Astrocyte of the cerebellum (primary cell): Measurements from ENCODE around the gene LSM8.
"Not testable (repeated sequence)": the region's sequence is repeated elsewhere in the genome, so short reads cannot be mapped to it uniquely, and the experiment has no call there.

Source experiments
- DNase-seq: peaks from one replicate; pipeline ENCODE4 v3.0.0-alpha.2; 2011; ENCODE audit warnings: low read depth
- H3K4me3 ChIP-seq: 2 replicates; pipeline ENCODE4 v1.5.1; 2011; ENCODE audit warnings: mild to moderate bottlenecking, low read depth, low read length, moderate library complexity
- CTCF ChIP-seq: IDR thresholded peaks from 2 replicates; pipeline ENCODE4 v1.5.1; 2012; ENCODE audit warnings: low read length, low read depth, moderate library complexity, mild to moderate bottlenecking; ENCODE audit errors: missing control alignments
- in situ Hi-C: cut with HindIII; loops from 2 replicates; pipeline ENCODE4 v1.10.0; 2017; ENCODE audit warnings: low sequenced_read_pairs

Gene LSM8

GRCh38 chr7:118183786-118184564 is at the start of gene LSM8:
TSS of gene LSM8 (plus strand) at chr7:118184164. CDS start at chr7:118184224, 60 bp downstream.
- in situ Hi-C loops: no loop called here
- peak within 1 kb of the TSS; percentile 59 for H3K4me3 ChIP-seq
- peak; percentile 98 for DNase-seq
- no peak for TF ChIP-seq CTCF

DNA sequence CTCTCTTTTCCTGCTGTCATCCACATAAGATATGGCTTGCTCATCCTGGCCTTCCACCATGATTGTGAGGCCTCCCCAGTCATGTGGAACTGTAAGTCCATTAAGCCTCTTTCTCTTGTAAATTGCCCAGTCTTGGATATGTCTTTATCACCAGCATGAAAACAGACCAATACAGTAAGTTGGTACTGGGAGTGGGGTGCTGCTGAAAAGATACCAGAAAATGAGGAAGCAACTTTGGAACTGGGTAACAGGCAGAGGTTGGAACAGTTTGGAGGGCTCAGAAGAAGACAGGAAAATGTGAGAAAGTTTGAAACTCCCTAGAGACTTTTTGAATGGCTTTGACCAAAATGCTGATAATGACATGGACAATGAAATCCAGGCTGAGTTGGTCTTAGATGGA is 49.5 kb upstream of the LSM8 start:
- DNase-seq, in situ Hi-C loops, H3K4me3 ChIP-seq: not testable (repeated sequence)

- DNase-seq: peak; percentile 15
- H3K4me3 ChIP-seq: no peak overlapping the region
- no peak for TF ChIP-seq CTCF
- in situ Hi-C loops: no loop called here
Observed at GRCh38 chr7:118140468-118140867, 43.5 kb upstream of the LSM8 start.

DNA sequence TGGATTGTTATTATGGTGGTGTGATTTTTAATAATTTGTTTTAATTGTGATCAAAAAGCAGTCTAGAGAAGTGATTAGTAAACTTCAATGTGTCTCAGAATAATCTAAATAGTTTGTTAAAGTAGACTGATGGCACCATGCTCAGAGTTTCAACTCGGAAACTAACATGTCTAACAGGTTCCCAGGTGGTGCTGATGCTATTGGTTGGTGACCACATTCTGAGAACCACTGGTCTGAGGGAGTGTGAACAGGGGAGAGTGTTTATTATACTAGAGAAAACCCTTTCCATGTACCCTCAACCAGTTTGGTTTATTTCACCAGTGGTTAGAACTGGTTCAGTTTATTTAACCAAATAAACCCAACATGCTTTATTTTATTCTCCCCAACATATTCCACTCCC is 42.0 kb upstream of the LSM8 start:
- TF ChIP-seq CTCF: no peak
- in situ Hi-C loops: no loop called here
- DNase-seq: no peak
- H3K4me3 ChIP-seq: no peak overlapping the region

- no peak overlapping the region for H3K4me3 ChIP-seq
- DNase-seq: no peak
- in situ Hi-C loops: no loop called here
- no peak for TF ChIP-seq CTCF
Observed at GRCh38 chr7:118148930-118149329, 35.0 kb upstream of the LSM8 start.

DNA sequence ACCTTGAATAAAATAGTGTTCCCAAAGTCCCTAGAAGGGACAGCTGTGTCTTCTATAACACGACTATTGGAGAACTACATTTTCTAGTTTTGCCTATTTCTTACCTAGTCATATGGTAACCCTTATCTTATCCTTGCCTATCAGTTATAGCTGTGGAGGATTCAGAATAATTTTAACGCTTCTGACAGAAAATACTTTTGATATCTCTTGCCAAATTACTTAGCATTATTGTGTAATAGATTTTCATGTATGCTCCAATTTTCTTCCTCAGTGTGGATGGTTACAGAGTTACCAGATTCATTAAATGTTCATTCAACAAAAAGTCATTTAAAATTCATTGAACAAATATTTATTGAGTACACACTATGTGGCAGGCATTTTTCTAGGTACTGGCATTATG is 34.6 kb upstream of the LSM8 start:
- TF ChIP-seq CTCF: no peak
- in situ Hi-C loops: no loop called here
- no peak overlapping the region for H3K4me3 ChIP-seq
- no peak for DNase-seq

- in situ Hi-C loops: no loop called here
- H3K4me3 ChIP-seq: no peak overlapping the region
- no peak for TF ChIP-seq CTCF
- DNase-seq: no peak
Observed at GRCh38 chr7:118151671-118152070, 32.3 kb upstream of the LSM8 start.
